Esophagus muscularis mucosa (tissue), 4 donors: ENCODE measurements around the gene SLC6A3. TPM values are rescaled to one million over a fixed set of nuclear protein-coding genes. Genes with fewer than 3 reads are reported as not detected.

Experiments
- DNase-seq: peaks from one replicate; pipeline ENCODE4 v3.0.0-alpha.2; 2017; ENCODE audit errors: extremely low spot score
- H3K27ac ChIP-seq, 4 donors: fragments of 200-600 bp; sonication (generic); replicated peaks in 1 of 4; 1 replicate in 3 of 4; 2 replicates in 1 of 4; pipeline ENCODE4 v1.5.1; 2016 to 2019; ENCODE audit warnings: mild to moderate bottlenecking in 1 of 4
- H3K27me3 ChIP-seq, 4 donors: fragments of 200-600 bp; sonication (generic); one replicate each; pipeline versions ENCODE4 v1.5.1 to v1.6.0; 2016 to 2019
- H3K36me3 ChIP-seq, 4 donors: fragments of 200-600 bp; sonication (generic); one replicate each; pipeline ENCODE4 v1.5.1; 2016 to 2019
- H3K4me1 ChIP-seq, 4 donors: fragments of 200-600 bp; sonication (generic); one replicate each; pipeline ENCODE4 v1.5.1; 2016 to 2019
- H3K4me3 ChIP-seq, 4 donors: fragments of 200-600 bp; sonication (generic); 1 replicate in 2 of 4; 2 replicates in 2 of 4; pipeline ENCODE4 v1.5.1; 2016 to 2019; ENCODE audit warnings: mild to moderate bottlenecking in 4 of 4, moderate library complexity in 1 of 4
- H3K9me3 ChIP-seq, 4 donors: fragments of 200-600 bp; sonication (generic); 1 replicate in 3 of 4; 2 replicates in 1 of 4; pipeline ENCODE4 v1.5.1; 2016 to 2019
- EP300 ChIP-seq: sonication (generic); formaldehyde crosslinking; IDR thresholded peaks from one replicate; pipeline ENCODE4 v1.6.1; 2017; ENCODE audit warnings: antibody characterized with exemption
- POLR2A ChIP-seq: fragments of 450-650 bp; IDR thresholded peaks from one replicate; pipeline ENCODE4 v1.6.1; 2017; ENCODE audit warnings: antibody characterized with exemption, moderate library complexity, mild to moderate bottlenecking, low read depth
- POLR2AphosphoS5 ChIP-seq, 2 donors: sonication (generic); formaldehyde crosslinking; IDR thresholded peaks; one replicate each; pipeline ENCODE4 v1.6.1; 2017; ENCODE audit warnings: antibody characterized with exemption in 2 of 2
- WGBS: methylation state at CpG from one replicate; pipeline ENCODE4 v1.1.5; 2018; 5-methylcytosine and 5-hydroxymethylcytosine counted together
- intact Hi-C: fragments of 100-400 bp; cut with DNase I; formaldehyde crosslinking; loops from one replicate; pipeline ENCODE4 v1.15.1; 2023
- total RNA-seq, 4 donors: library from RNA; depleted of rRNA; stranded (reverse); fragments of >200 nt; gene quantifications; one replicate each; pipeline versions ENCODE4 v1.1.0 to v1.2.1, GENCODE V29; 2016
- TF ChIP-seq, protein P1 (sequence below), 3 experiments: fragments of 200-600 bp in 2 of 3; fragments of 450-650 bp in 1 of 3; sonication (generic) in 2 of 3; IDR thresholded peaks; one replicate each; pipeline ENCODE4 v1.5.1; 2017 to 2019; ENCODE audit warnings: antibody characterized with exemption in 3 of 3, mild to moderate bottlenecking in 2 of 3, moderate library complexity in 1 of 3

The SLC6A3 gene
- total RNA-seq, 4 donors from 2014 or later, result 0.06 TPM; not detected in 3

DNA sequence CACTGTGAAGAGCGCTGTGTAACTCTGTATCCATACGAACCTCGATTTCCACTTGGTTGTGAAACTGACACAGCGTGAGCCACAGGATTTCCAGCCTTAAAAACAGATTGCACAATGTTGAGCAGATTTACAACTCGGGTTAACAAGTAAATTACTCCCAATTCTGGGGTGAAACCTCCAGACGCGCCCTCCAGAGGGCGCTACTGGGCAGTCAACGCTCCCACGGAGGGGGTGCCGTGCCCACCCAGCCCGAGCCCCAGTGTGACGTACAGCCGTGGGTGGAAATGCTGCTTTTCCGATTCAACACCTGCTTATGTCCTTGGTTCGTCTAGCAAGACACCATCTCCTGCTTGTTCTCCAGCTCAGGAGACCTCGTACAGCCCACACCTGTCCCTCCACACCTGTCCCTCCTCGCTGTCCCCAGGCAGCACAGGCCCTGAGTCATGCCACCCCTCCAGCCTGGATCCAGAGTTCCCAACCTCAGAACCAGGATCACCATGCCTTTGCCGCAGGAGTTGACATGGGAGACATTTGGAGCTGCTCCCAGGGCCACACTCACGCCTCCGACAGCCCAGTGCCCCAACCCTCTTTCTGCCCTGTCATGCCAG lies 34.4 kb upstream of the SLC6A3 start:
- WGBS, result 56% methylated on average over 10 of the region's 21 CpGs
- Histone ChIP-seq H3K27ac (peak overlapping the region in 1 of 4 donors; percentile 39), H3K4me1 (peaks cover 0 to 8% (median 4%) of the 10 kb centered on the region in 4 donors), H3K4me3 (no peak overlapping the region), H3K9me3 (no peaks in the 10 kb centered on the region), H3K27me3 (no peaks in the 10 kb centered on the region), H3K36me3 (peaks cover 20 to 64% (median 44%) of the 10 kb centered on the region in 4 donors)
- DNase-seq, result no peak
- peak; percentile 23 to 37 for TF ChIP-seq POLR2AphosphoS5 (IDR thresholded peaks at IDR 0.05)
- TF ChIP-seq, protein P1, sequence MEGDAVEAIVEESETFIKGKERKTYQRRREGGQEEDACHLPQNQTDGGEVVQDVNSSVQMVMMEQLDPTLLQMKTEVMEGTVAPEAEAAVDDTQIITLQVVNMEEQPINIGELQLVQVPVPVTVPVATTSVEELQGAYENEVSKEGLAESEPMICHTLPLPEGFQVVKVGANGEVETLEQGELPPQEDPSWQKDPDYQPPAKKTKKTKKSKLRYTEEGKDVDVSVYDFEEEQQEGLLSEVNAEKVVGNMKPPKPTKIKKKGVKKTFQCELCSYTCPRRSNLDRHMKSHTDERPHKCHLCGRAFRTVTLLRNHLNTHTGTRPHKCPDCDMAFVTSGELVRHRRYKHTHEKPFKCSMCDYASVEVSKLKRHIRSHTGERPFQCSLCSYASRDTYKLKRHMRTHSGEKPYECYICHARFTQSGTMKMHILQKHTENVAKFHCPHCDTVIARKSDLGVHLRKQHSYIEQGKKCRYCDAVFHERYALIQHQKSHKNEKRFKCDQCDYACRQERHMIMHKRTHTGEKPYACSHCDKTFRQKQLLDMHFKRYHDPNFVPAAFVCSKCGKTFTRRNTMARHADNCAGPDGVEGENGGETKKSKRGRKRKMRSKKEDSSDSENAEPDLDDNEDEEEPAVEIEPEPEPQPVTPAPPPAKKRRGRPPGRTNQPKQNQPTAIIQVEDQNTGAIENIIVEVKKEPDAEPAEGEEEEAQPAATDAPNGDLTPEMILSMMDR (IDR thresholded peaks at IDR 0.05), result peak; percentile 55 to 65 (median 59)
- no peak for TF ChIP-seq POLR2A
- no peak for TF ChIP-seq EP300
- intact Hi-C loops, result loop anchor here (5.0 kb wide), 1 partner anchor 163 kb away; no protein-coding TSS in a partner anchor

DNA sequence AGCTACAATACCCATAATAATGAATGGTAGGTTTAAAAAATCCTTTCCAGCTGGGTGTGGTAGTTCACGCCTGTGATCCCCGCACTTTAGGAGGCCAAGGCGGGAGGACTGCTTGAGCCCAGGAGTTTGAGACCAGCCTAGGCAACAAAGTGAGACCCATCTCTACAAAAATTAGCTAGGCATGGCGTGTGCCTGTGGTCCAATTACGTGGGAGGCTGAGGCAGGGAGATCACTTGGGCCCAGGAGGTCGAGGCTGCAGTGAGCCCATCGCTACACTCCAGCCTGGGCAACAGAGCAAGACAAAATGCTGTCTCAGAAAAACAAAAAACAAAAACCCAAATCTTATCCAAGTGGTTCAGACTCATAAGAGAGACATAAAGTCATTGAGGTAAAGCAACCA lies 33.8 kb upstream of the SLC6A3 start:
- TF ChIP-seq, protein P1 (IDR thresholded peaks at IDR 0.05), result no peak
- TF ChIP-seq POLR2AphosphoS5 (IDR thresholded peaks at IDR 0.05) (no peak), EP300 (no peak), POLR2A (no peak)
- Histone ChIP-seq H3K27ac (no peak overlapping the region), H3K4me1 (peaks cover 0 to 8% (median 4%) of the 10 kb centered on the region in 4 donors), H3K9me3 (no peaks in the 10 kb centered on the region), H3K4me3 (no peak overlapping the region), H3K27me3 (no peaks in the 10 kb centered on the region), H3K36me3 (peaks cover 21 to 64% (median 49%) of the 10 kb centered on the region in 4 donors)
- no peak for DNase-seq
- intact Hi-C loops, result loop anchor here (5.0 kb wide), 1 partner anchor 163 kb away; no protein-coding TSS in a partner anchor
- whole genome bisulfite sequencing, result 95% methylated on average over 7 of the region's 7 CpGs

DNA sequence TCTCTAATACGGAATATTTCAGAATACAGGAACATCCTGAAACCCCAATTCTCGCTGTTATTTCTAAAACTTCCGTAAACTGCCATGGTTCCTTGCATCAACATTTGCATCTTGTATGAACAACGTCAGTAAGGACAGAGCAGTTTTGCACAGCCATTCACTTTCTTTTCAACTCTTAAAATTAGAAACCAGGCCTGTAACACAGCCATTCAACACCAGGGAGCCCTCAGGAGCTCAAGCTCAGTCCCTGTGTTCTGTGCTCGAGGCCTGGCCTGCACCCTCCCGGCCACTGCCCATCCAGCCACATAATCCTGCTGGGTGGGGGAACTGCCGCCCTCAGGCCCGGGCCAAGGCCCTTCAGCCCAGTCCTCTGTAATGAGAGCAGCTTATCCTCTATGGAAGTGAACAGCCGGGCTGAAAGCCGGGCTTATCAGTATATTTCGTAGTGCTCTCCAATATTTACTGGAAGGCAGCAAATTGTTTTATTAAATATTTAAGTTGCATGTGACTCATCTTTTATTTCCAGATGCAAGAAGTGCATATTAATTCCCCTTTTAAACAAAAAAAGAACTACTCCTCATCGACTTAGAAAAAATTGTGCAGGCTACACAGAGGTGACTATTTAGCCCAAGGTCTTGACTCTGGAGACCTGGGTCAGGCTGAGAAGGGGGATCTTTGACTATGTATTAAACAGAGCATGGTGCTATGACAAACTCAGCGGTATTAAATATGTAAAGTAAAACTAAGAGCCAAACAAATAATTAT lies 33.2 kb upstream of the SLC6A3 start:
- Histone ChIP-seq H3K27me3 (no peaks in the 10 kb centered on the region), H3K36me3 (peaks cover 21 to 64% (median 52%) of the 10 kb centered on the region in 4 donors), H3K4me1 (peaks cover 0 to 8% (median 4%) of the 10 kb centered on the region in 4 donors), H3K4me3 (no peak overlapping the region), H3K27ac (peak overlapping the region in 1 of 4 donors; percentile 8), H3K9me3 (no peaks in the 10 kb centered on the region)
- TF ChIP-seq EP300 (no peak), POLR2A (no peak), POLR2AphosphoS5 (IDR thresholded peaks at IDR 0.05) (no peak)
- TF ChIP-seq, protein P1 (IDR thresholded peaks at IDR 0.05), result no peak
- DNase-seq, result no peak
- WGBS, result 86% methylated on average over 10 of the region's 13 CpGs
- intact Hi-C loops, result loop anchor here (5.0 kb wide), 1 partner anchor 164 kb away; no protein-coding TSS in a partner anchor

DNA sequence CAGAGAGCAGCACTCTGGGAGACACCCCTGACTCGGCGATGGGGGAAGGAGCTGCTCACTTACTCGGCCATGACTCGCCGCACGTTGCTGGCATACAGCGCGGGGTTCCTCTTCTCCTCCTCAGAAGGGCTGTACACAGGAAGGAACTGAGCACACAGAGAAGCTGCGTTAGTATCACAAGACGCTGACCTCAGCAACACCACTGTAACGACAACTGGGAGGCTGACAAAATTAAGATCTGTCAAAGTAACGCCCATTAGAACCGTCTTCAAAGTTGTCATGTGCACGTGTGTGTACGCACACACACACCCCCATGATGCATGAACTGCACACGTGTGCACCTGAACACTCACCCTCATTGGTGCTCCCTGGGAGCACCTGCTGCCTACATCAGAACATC lies 32.1 kb upstream of the SLC6A3 start:
- TF ChIP-seq POLR2AphosphoS5 (IDR thresholded peaks at IDR 0.05), result peak; percentile 24 to 37
- TF ChIP-seq EP300, result no peak
- Histone ChIP-seq H3K4me3 (no peak overlapping the region), H3K9me3 (no peaks in the 10 kb centered on the region), H3K27ac (peak overlapping the region in 1 of 4 donors; percentile 45), H3K4me1 (peaks cover 0 to 8% (median 4%) of the 10 kb centered on the region in 4 donors), H3K27me3 (no peaks in the 10 kb centered on the region), H3K36me3 (peaks cover 21 to 71% (median 54%) of the 10 kb centered on the region in 4 donors)
- 79% methylated on average over 10 of the region's 16 CpGs for WGBS
- DNase-seq, result no peak
- intact Hi-C loops, result loop anchor here (5.0 kb wide), 1 partner anchor 165 kb away; no protein-coding TSS in a partner anchor

DNA sequence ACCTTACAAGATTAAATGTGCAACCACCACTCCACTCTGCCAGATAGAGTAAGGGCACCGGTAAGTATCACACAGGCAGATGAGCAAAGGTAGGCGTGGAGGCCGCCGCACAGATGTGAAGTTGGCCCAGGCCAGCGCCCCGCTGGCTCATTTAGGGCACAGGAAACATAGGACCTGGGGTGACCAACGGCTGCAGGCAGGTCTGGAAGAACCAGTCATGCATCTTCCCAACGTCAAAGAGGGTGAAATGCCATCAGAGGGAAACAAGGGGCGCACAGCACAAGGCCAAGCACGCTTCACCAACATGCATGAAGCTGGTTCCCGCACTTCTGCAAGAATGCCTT lies 31.7 kb upstream of the SLC6A3 start:
- TF ChIP-seq POLR2A (no peak), POLR2AphosphoS5 (IDR thresholded peaks at IDR 0.05) (no peak), EP300 (no peak)
- TF ChIP-seq, protein P1 (IDR thresholded peaks at IDR 0.05), result no peak
- H3K9me3 ChIP-seq, result no peaks in the 10 kb centered on the region
- peaks cover 21 to 75% (median 55%) of the 10 kb centered on the region in 4 donors for H3K36me3 ChIP-seq
- H3K27ac ChIP-seq, result peak overlapping the region in 1 of 4 donors; percentile 45
- H3K4me3 ChIP-seq, result no peak overlapping the region
- peaks cover 0 to 8% (median 4%) of the 10 kb centered on the region in 4 donors for H3K4me1 ChIP-seq
- H3K27me3 ChIP-seq, result no peaks in the 10 kb centered on the region
- WGBS, result 96% methylated on average over 4 of the region's 11 CpGs
- DNase-seq, result no peak
- intact Hi-C loops, result loop anchor here (5.0 kb wide), 1 partner anchor 165 kb away; no protein-coding TSS in a partner anchor
